GM21825 (cell line): ENCODE results near the gene RPS27A.
A peak's percentile ranks its signal among the peaks of the same experiment; 100 is the strongest.
"Not testable (repeated sequence)": the region's sequence is repeated elsewhere in the genome, so short reads cannot be mapped to it uniquely, and the experiment has no call there.

Experiments used
- ATAC-seq: cut with Tn5 transposase; IDR thresholded peaks from one replicate; pipeline ENCODE4 v1.9.1; 2021; ENCODE audit warnings: mild to moderate bottlenecking, moderate library complexity; ENCODE audit not compliant: unreplicated experiment

The RPS27A gene

DNA sequence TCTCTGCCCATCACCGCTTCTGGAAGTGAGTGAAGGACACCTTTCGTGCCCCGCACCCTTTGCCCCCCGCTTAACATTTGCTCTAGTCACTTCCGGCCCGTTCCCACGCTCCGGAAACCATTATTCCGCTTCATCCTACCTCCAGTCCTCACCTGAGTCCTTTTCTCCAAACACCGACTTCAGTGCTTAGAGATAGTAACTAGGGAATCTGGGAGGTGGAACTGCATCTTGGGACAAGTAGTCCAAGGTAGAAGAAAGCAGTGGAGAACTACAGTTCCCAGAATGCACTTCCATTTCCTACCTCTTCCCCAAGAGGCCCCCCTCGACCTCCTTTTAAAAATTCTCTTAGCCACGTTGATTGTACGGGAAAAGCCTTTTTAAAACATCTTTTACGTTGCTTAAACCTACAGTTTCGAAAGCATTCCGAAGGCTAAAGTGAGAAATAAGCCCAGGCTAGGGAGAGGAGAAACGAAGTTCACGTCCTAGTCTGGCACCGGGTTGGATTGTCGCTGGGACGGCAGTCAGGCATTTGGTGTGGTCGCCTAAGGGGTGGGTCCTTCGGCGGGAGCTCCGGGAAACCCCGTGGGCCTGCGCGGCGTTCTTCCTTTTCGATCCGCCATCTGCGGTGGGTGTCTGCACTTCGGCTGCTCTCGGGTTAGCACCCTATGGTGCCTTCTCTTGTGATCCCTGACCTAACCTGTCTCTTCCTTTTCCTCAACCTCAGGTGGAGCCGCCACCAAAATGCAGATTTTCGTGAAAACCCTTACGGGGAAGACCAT is at the start of gene RPS27A, which contains the start of gene CLHC1:
Gene RPS27A (plus strand): TSS at position 605 of the 779 bp plus-strand sequence. CDS start 137 bp downstream, at position 742.
Gene CLHC1 (minus strand): TSS at position 210 of the 779 bp plus-strand sequence. CDS start 9,882 bp downstream, outside the sequence.
- ATAC-seq, result peak; percentile 90

DNA sequence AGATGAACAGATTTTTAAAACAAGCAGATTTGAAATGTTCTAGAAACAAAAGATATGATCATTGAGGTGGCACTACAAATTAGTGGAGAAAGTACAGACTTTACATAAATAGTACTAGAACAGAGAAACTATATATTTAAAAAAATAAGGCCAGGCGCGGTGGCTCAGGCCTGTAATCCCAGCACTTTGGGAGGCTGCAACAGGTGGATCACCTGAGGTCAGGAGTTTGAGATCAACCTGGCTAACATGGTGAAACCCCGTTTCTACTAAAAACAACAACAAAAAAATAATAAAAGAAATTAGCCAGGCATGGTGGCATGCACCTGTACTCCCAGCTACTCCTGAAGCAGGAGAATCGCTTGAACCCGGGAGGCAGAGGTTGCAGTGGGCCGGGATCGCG is 45.7 kb upstream of the RPS27A start:
- not testable (repeated sequence) for ATAC-seq

DNA sequence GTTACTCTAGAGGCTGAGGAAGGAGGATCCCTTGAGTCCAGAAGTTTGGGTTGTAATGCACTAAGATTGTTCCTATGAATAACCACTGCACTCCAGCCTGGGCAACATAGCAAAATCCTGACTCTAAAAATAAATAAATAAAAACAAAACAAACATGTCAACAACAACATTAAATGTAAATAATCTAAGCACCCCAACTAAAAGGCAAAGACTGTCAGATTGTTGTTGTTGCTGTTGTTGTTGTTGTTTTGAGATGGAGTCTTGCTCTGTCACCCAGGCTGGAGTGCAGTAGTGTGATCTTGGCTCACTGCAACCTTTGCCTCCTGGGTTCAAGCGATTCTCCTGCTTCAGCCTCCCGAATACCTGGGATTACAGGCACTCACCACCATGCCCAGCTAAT is 40.6 kb upstream of the RPS27A start:
- ATAC-seq, result not testable (repeated sequence)

DNA sequence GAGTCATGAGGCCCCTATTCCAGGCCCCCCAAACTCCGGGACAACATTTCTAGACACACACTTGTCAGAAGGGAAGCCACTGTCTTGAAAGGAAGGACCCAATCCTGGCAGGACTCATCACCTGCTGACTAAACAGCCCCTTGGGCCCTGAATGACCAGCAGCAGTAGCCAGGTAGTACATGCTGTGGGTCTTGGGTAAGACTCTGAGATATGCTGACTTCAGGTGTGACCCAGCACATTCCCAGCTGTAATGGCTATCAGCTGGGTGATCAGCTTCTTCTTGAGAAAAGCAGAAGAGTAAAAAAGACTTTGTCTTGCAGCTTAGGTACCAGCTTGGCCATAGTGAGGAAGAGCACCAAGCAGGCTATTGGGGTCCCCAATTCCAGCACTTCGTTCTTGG is 36.0 kb upstream of the RPS27A start:
- ATAC-seq, result no peak

DNA sequence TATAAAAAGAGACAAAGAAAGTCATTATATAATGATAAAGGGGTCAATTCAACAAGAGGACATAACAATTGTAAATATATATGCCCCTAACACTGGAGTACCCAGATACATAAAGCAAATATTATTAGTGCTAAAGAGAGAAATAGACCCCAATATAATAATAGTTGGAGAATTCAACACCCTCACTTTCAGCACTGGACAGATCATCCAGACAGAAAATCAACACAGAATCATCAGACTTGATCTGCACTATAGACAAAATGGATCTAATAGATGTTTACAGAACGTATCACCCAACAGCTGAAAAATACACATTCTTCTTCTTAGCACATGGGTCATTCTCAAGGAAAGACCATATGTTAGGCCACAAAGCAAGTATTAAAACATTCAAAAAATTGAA is 32.1 kb upstream of the RPS27A start:
- no peak for ATAC-seq

DNA sequence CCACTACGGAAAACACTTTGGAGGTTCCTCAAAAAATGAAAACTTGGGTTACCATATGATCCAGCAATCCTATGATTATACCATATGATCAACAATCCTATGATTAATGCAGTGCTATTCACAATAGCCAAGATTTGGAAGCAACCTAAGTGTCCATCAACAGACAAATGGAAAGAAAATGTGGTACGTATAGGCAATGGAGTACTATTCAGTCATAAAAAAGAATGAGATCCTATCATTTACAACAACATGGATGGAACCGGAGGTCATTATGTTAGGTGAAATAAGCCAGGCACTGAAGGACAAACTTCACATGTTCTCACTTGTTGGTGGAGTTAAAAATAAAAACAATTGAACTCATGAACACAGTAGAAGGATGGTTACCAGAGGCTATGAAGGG is 28.0 kb upstream of the RPS27A start:
- ATAC-seq, result no peak

DNA sequence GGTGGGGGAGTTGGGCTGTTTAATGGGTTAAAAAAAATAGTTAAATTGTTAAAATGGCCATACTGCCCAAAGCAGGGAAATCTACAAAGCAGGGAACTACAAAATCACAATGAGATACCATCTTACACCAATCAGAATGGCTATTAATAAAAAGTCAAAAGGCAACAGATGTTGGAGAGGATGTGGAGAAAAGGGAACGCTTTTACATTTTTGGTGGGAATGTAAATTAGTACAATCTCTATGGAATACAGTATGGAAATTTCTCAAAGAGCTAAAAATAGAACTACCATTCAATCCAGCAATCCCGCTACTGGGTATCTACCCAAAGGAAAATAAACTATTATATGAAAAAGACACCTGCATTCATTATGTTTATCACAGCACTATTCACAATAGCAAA is 27.5 kb upstream of the RPS27A start:
- no peak for ATAC-seq

DNA sequence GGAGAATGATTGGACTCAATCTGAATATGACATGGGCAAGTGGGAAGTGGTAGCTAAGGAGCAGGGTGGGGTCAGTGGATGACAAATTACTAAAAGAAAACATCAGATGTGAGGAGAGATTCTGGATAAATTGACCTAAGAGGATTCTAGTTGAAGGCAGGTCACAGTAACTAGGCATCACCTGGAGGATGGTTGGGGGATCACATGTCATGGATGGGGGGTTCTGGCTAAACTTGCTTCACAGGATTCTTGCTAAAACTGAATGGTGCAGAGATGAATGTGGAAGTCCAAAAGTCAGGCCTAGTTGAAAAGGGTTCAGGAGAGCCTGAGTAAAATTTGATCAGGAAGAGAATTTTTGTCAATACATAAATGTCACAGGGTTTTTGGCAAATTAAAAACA is 18.7 kb upstream of the RPS27A start:
- no peak for ATAC-seq

DNA sequence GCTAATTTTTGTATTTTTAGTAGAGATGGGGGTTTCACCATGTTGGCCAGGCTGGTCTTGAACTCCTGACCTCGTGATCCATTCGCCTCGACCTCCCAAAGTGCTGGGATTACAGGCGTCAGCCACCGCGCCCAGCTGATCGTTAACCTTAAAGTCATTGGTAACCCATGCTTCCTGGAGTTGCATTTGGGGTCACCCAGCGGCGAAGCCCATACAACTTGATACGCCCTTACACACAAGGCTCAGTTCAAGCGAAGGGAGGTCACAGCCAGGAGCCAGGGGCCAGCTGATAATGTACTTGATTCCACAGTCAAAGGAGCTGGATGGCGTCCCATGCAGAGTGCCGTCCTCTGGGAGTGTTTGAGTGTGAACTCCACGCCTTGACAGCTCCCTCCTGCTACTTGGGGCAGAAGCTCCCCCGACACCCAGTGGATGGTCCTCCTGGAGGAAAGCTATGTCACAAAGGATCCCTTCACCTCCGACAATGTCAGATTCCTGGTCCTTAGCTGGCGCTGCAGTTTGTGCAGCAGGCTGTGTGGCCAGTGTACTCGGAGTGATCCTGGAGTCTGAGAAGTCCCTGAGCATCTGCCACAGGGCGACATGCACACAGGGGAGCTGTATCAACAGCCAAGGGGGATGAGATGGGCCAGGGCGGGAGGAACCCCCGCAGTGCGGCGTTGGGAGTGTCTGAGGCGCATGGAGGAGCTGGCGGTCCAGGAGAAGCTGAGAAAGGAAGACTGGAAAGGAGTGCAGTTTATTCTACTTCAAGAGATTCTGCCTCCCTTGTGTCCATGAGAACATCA is 8.3 kb upstream of the RPS27A start:
- ATAC-seq, result no peak

DNA sequence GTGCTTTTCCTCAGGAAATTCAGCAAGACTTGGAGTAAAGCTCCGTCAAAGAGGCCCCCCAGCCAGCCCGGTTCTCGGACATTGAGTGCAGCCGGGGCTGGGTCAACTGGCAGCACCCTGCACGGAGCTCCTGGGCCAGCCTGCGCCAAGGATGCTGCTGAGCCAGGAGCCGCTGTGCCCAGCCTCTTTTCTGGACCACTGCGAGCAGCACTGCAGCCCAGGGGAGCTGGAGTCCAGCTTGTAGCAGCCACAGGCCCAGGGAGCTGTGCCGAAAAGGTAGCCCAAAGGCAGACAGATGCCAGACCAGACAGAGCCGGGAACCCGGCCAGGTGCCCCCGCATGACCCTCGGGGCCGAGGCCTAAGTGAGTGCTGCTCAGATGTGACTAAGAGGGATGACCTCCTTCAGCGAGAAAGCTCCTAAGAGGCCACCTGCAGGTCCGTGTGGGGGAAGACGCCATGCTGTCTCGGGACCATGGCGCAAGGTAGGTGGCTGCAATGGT is 7.7 kb upstream of the RPS27A start:
- no peak for ATAC-seq

DNA sequence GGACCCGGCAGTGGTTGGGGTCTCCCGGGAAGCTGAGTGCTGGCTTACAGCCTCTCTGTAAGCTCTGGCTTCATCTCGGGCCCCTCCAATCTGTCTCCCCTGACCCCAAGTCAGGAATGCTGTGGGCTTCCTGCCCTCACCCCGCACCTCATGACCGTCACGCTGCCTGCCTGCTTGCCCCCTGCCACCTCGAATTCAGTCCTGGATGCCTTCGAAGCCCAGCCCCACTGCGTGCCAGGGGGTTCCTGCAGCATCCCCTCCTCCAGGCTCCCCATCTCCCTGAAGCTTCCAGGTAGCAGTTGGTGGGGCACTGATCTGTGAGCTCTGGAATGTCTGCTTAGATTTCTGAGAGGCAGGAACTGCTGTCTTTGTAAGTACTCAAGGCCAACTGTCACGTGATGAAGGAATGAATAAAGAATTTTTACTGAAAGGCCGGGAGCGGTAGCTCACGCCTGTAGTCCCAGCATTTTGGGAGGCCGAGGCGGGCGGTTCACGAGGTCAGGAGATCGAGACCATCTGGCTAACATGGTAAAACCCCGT is 6.9 kb upstream of the RPS27A start:
- ATAC-seq, result no peak

DNA sequence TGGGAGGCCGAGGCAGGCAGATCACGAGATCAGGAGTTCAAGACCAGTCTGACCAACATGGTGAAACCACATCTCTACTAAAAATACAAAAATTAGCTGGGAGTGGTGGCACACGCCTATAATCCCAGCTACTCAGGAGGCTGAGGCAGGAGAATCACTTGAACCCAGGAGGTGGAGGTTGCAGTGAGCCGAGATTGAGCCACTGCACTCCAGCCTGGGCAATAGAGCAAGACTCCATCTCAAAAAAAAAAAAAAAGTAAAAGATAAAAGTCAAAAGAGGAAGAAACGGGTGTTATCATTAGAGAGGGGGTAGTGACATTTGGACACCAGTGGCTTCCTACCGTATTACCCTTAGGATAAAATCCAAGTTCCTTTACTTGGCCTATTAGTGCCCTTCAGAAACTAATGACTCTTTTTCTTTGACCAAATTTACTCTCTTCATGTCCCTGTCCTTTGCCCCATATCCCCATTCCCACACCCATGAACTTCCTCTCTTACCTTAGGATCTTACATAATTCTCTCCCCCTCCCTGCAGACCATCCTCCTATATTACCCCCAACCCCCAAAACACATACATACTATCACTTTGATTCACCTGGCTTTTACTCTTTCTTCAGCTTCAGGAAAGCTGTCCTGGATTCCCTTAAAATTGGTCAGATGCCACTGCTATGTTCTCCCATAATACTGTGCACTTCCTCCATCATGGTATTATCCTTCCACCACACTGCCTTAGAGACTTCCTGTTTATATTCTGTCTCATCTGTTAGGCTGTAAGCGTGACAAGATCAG is 4.9 kb upstream of the RPS27A start:
- not testable (repeated sequence) for ATAC-seq

DNA sequence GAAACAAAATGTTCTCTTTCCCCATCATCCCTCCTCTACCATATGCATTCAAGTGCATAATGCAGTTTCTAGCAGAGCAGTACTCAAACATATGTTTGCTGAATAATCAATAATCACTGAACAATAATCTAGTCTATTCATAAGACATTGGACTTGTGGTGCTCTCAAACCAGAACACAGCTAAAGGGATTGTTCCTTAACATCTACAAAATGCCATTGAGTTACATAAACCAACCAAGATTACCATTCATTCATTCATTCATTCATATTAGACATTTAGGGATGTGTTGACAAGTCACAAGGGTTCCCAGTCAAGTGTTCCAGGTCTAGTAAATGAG is 4.3 kb upstream of the RPS27A start:
- ATAC-seq, result no peak

DNA sequence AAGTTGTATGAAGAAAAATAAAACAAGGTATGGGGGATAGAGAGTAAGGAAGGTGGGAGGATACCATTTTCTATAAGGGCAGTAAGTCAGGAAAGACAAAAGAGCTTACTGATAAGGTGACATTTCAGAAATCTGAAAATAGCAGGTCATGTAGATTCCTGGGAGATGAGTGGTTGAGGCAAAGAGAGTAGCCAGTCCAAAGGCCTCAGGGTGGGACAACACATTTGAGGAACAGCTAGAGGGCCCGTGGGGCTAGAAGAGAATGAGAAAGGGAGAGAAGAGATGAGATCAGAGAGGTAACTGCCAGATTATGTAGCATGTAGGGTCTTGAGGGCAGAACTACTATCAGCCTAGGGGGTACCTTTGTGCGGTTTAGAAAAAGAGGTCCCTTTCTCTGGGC is 3.3 kb upstream of the RPS27A start:
- no peak for ATAC-seq

DNA sequence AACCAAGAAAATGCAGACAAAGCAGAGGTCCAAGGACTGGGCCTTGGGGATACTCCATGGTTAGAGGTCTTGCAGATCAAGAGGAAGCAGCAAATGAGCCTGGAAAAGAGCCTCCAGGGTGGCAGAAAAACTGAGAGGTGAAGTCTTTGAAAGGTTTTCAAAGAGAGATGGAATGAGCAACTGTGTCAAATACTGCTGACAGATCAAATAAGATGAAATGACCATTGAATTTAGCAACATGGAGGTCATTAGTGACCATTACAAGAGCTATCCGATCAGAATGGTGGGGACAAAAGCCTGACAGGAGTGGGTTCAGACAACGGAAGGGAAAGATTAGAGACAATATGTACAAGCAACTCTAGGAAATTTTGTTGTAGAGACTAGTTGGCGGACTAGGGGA is 1.9 kb upstream of the RPS27A start:
- ATAC-seq, result no peak

DNA sequence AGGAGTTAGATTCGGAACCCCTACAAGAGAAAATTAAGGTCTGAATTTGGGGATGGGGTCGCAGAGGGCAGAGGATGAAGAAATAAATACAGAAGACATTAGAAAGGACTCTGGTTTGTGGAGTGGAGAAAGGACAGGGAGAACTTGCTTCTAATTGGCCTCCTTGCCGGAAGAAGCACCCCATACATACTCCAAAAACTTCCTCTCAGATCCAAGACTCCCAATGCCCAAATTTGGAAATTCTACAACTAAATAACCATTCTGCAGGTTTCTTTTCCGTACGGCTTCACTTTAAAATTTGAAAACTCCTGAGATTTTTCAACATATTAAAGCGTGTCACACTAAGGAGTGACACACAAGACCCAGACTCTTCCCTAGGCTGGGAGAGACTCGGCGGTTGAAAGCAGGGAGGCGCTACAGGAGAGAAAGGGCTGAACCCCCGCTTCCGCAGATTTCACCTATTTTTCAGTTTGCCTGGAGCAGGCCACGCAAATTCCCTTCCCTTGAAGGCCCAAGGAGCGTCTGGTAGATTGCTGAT is 873 bp upstream of the RPS27A start:
- no peak for ATAC-seq

DNA sequence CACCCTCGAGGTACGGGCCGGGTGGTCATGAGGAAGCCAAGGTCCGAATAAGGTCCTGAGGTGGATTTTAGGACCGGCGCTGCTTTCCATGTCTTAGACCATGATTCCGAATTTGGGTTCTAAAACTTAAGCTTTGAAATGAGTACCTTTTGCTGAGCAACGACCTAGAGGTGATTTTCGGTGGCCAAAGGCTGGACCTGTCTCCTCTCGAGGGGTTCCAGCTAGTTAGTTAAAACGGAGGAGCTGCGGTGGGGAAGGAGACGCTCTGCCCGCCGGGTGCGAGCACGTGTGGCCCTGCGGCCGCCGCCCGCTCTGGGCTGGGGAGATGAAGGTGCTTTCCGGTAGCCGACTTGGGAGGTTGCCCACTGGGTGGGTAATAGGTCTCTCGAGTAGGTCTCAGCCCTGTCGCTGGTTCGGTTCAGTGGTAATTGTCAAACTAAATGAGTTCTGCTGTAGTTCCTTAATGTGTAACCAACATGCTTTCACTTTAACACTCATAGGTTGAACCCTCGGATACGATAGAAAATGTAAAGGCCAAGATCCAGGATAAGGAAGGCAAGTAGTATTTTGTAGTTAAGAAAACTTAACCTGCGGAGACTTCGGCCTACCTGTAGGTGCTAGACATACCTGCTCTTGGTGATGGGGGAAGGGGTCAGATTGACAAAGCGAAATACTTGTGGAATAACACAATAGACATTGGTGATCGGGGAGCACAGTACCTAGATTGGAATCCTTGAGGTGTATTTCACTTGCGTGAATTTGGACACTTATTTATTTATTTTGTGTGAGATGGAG is 572 bp downstream of the RPS27A start:
- ATAC-seq, result no peak

DNA sequence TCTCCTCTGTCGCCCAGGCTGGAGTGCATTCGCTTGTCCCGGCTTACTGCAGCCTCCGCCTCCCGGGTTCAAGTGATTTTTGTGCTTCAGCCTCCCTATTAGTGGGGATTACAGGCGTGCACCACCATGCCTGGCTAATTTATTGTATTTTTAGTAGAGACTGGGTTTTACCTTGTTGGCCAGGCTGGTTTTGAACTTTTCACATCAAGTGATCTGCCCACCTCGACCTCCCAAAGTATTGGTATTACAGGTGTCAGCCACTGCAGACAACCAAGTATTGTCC is 1.1 kb downstream of the RPS27A start:
- no peak for ATAC-seq

DNA sequence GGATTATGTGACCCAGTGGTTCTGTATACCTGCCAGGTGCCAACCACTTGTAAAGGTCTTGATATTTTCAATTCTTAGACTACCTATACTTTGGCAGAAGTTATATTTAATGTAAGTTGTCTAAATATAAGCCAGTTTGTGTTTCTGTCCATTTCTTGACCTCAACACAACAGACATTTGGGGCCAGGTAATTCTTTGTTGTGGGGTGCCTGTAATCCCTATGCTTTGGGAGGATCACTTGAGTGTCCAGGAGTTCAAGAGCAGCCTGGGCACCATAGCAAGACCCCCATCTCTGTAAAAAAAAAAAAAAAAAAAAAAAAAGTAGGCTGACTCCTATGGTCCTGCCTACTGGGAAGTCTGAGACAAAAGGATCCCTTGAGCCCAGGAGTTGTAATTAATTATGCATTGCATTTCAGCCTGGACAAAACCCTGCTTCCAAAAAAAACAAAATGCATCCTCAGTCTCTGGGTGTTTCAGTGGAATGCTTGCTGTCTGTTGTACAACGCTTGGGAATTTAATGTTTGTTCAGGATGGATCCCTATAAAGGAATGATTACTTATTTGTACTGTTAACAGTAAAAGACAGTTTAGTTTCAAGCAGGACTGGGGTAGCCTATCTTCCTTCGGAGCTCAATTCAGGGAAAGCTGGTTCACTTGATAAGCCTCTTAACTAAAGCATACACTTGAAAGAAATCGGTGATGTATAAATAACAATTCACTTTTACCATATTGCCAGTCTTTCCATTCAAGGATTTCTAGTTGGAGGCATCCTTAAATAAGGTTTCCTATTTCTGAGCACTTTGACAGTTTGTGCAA is 3.4 kb downstream of the RPS27A start:
- ATAC-seq, result no peak
